IMR-90 (cell line): Measurements from ENCODE around the gene INSYN1. TPM values are rescaled to one million over a fixed set of nuclear protein-coding genes. Genes with fewer than 3 reads are reported as not detected.

Source experiments
- ATAC-seq: fragments of 200-7000 bp; cut with Tn5 transposase; 2 replicates; pipeline ENCODE4 v1.9.1; 2020; ENCODE audit warnings: low read depth, mild to moderate bottlenecking, moderate library complexity
- BruUV-seq: library from RNA; stranded (reverse); fragments of 400-500 nt; replicated peaks from 2 replicates; lab custom pipeline; 2021; lab: Mats Ljungman, UMichigan
- CTCF ChIA-PET: fragments of 300-600 bp; formaldehyde crosslinking; extraction: SDS; loops from one replicate; lab custom pipeline; 2021; ENCODE audit warnings: antibody characterized with exemption; lab: Yijun Ruan, JAX
- POLR2A ChIA-PET: fragments of 300-600 bp; sonication (Branson Sonifier 250); formaldehyde crosslinking; loops from one replicate; lab custom pipeline; 2022; ENCODE audit warnings: antibody characterized with exemption; ENCODE audit not compliant: unreplicated experiment; lab: Charles Lee
- DNase-seq: peaks from one replicate; pipeline ENCODE4 v3.0.0; 2013
- H2AFZ ChIP-seq: replicated peaks from 2 replicates; pipeline ENCODE3; 2013; ENCODE audit warnings: low read length, mild to moderate bottlenecking; ENCODE audit not compliant: poor library complexity
- H2AK5ac ChIP-seq: 2 replicates; pipeline ENCODE4 v1.6.1; 2013; ENCODE audit warnings: low read depth, low read length, inconsistent platforms
- H2AK9ac ChIP-seq: replicated peaks from 2 replicates; pipeline ENCODE3; 2013; ENCODE audit warnings: mild to moderate bottlenecking, low read depth, low read length, moderate library complexity; ENCODE audit not compliant: poor library complexity
- H2BK120ac ChIP-seq: 2 replicates; pipeline ENCODE4 v1.6.1; 2013; ENCODE audit warnings: low read depth, low read length, inconsistent platforms
- H2BK15ac ChIP-seq: 3 replicates; pipeline ENCODE4 v1.6.1; 2013; ENCODE audit warnings: low read depth, low read length, inconsistent platforms
- H2BK20ac ChIP-seq: 2 replicates; pipeline ENCODE4 v1.6.1; 2013; ENCODE audit warnings: low read depth, mild to moderate bottlenecking, inconsistent platforms, low read length, moderate library complexity
- H2BK5ac ChIP-seq: 2 replicates; pipeline ENCODE4 v1.6.1; 2013; ENCODE audit warnings: mild to moderate bottlenecking, low read depth, low read length, inconsistent platforms; ENCODE audit not compliant: poor library complexity, severe bottlenecking
- H3K14ac ChIP-seq: replicated peaks from 2 replicates; pipeline ENCODE4 v1.6.1; 2013; ENCODE audit warnings: low read depth, low read length, inconsistent platforms
- H3K18ac ChIP-seq: 2 replicates; pipeline ENCODE4 v1.6.1; 2013; ENCODE audit warnings: low read depth, low read length, control low read depth
- H3K23ac ChIP-seq: 2 replicates; pipeline ENCODE4 v1.6.1; 2013; ENCODE audit warnings: low read depth, low read length, inconsistent platforms
- H3K27ac ChIP-seq: 2 replicates; pipeline ENCODE4 v1.5.1; 2013; ENCODE audit warnings: mild to moderate bottlenecking, control low read depth, low read length; ENCODE audit not compliant: insufficient read depth
- H3K27me3 ChIP-seq: 2 replicates; pipeline ENCODE4 v1.6.1; 2013; ENCODE audit warnings: low read length; ENCODE audit not compliant: control insufficient read depth, insufficient read depth
- H3K36me3 ChIP-seq: 2 replicates; pipeline ENCODE4 v1.6.1; 2013; ENCODE audit warnings: low read length, mixed read lengths; ENCODE audit not compliant: control insufficient read depth, insufficient read depth
- H3K4ac ChIP-seq: 2 replicates; pipeline ENCODE4 v1.6.1; 2013; ENCODE audit warnings: low read depth, low read length, inconsistent platforms
- H3K4me1 ChIP-seq: 2 replicates; pipeline ENCODE4 v1.6.1; 2013; ENCODE audit warnings: low read length, mixed read lengths; ENCODE audit not compliant: control insufficient read depth, insufficient read depth
- H3K4me2 ChIP-seq: 2 replicates; pipeline ENCODE4 v1.6.1; 2013; ENCODE audit warnings: low read depth, mild to moderate bottlenecking, control low read depth, low read length, moderate library complexity
- H3K4me3 ChIP-seq: 2 replicates; pipeline ENCODE4 v1.5.1; 2013; ENCODE audit warnings: low read depth, mild to moderate bottlenecking, control low read depth, low read length, moderate library complexity; ENCODE audit not compliant: insufficient read depth
- H3K56ac ChIP-seq: 2 replicates; pipeline ENCODE4 v1.6.1; 2013; ENCODE audit warnings: low read length, inconsistent platforms; ENCODE audit not compliant: insufficient read depth; ENCODE audit errors: extremely low read depth
- H3K79me1 ChIP-seq, 2 experiments: 2 replicates each; pipeline ENCODE4 v1.6.1; 2013; ENCODE audit warnings: low read length in 2 of 2, inconsistent platforms in 1 of 2, low read depth in 1 of 2
- H3K9ac ChIP-seq: 2 replicates; pipeline ENCODE4 v1.6.1; 2013; ENCODE audit warnings: low read depth, low read length, control low read depth
- H3K9me1 ChIP-seq: 2 replicates; pipeline ENCODE4 v1.6.1; 2013; ENCODE audit warnings: low read length, inconsistent platforms; ENCODE audit not compliant: insufficient read depth
- H3K9me3 ChIP-seq: 2 replicates; pipeline ENCODE4 v1.6.1; 2013; ENCODE audit warnings: low read length; ENCODE audit not compliant: control insufficient read depth, insufficient read depth
- H4K20me1 ChIP-seq: 2 replicates; pipeline ENCODE4 v1.6.1; 2013; ENCODE audit warnings: low read length, inconsistent platforms; ENCODE audit not compliant: insufficient read depth
- H4K5ac ChIP-seq: 2 replicates; pipeline ENCODE4 v1.6.1; 2013; ENCODE audit warnings: mild to moderate bottlenecking, low read depth, low read length, control low read depth
- H4K8ac ChIP-seq, 2 experiments: 2 replicates each; pipeline ENCODE4 v1.6.1; 2013; ENCODE audit warnings: low read depth in 2 of 2, low read length in 2 of 2, control low read depth in 1 of 2, inconsistent platforms in 1 of 2
- H4K91ac ChIP-seq: 2 replicates; pipeline ENCODE4 v1.6.1; 2013; ENCODE audit warnings: low read depth, low read length, inconsistent platforms; ENCODE audit not compliant: insufficient read depth
- BHLHE40 ChIP-seq: fragments of 150-350 bp; IDR thresholded peaks from 2 replicates; pipeline ENCODE4 v1.6.1; 2016; ENCODE audit warnings: mild to moderate bottlenecking, low read depth, low read length
- CEBPB ChIP-seq: IDR thresholded peaks from 2 replicates; pipeline ENCODE4 v1.6.1; 2012; ENCODE audit warnings: low read depth, low read length, improper control_type of control experiment
- CHD1 ChIP-seq: IDR thresholded peaks from 2 replicates; pipeline ENCODE4 v1.6.1; 2012; ENCODE audit warnings: low read depth, low read length, improper control_type of control experiment
- MXI1 ChIP-seq: IDR thresholded peaks from 2 replicates; pipeline ENCODE4 v1.6.1; 2012; ENCODE audit warnings: low read depth, mild to moderate bottlenecking, low read length, moderate library complexity, borderline replicate concordance
- POLR2A ChIP-seq: IDR thresholded peaks from 2 replicates; pipeline ENCODE4 v1.6.1; 2012; ENCODE audit warnings: mild to moderate bottlenecking, low read depth, low read length
- RAD21 ChIP-seq: IDR thresholded peaks from 2 replicates; pipeline ENCODE4 v1.6.1; 2012; ENCODE audit warnings: low read length, improper control_type of control experiment
- RCOR1 ChIP-seq: IDR thresholded peaks from 2 replicates; pipeline ENCODE4 v1.6.1; 2012; ENCODE audit warnings: mild to moderate bottlenecking, low read length, improper control_type of control experiment; ENCODE audit not compliant: insufficient replicate concordance
- SMC3 ChIP-seq: fragments of 150-350 bp; IDR thresholded peaks from 2 replicates; pipeline ENCODE4 v1.6.1; 2016; ENCODE audit warnings: low read depth, mild to moderate bottlenecking, antibody characterized with exemption, low read length, moderate library complexity
- WGBS, 2 experiments: methylation state at CpG; one replicate each; pipeline versions ENCODE4 v1.1.5 to v1.1.7; 2013; ENCODE audit warnings: missing lambda C conversion rate in 2 of 2; ENCODE audit not compliant: insufficient read length in 1 of 2; ENCODE audit errors: extremely low coverage in 2 of 2; 5-methylcytosine and 5-hydroxymethylcytosine counted together
- dilution Hi-C: fragments of 300-500 bp; cut with HindIII; formaldehyde crosslinking; loops from one replicate; pipeline ENCODE4 v1.14.3; 2018; ENCODE audit warnings: low sequenced_read_pairs; ENCODE audit not compliant: unreplicated experiment
- in situ Hi-C: fragments of 300-500 bp; cut with MboI; formaldehyde crosslinking; loops from 3 replicates; pipeline ENCODE4 v1.14.3; 2019; ENCODE audit warnings: low sequenced_read_pairs, inconsistent platforms, mixed read lengths
- intact Hi-C: fragments of 100-400 bp; cut with micrococcal nuclease; formaldehyde crosslinking; loops from 2 replicates; pipeline ENCODE4 v1.10.0; 2022
- polyA plus RNA-seq, 3 experiments: library from polyadenylated mRNA; depleted of rRNA; stranded (reverse); fragments of >200 nt; gene quantifications; 2 replicates each; pipeline ENCODE4 v1.2.3, GENCODE V29; 2012; ENCODE audit warnings: low replicate concordance in 1 of 3
- total RNA-seq: library from RNA; depleted of rRNA; stranded (reverse); fragments of >200 nt; gene quantifications from 2 replicates; pipeline ENCODE4 v1.2.3, GENCODE V29; 2012
- TF ChIP-seq, protein P1 (sequence below): fragments of 150-350 bp; IDR thresholded peaks from 2 replicates; pipeline ENCODE4 v1.6.1; 2017; ENCODE audit warnings: mild to moderate bottlenecking, antibody characterized with exemption, low read length, low read depth
- TF ChIP-seq, protein P2 (sequence below): conservative IDR thresholded peaks from 2 replicates; pipeline ENCODE4 v1.5.1; 2012; ENCODE audit warnings: mild to moderate bottlenecking, low read depth, low read length, improper control_type of control experiment

Gene INSYN1
- total and polyA plus RNA-seq, 2 of the 4 experiments (the other 2 are of a cell fraction) = 0.18 to 0.34 TPM

DNA sequence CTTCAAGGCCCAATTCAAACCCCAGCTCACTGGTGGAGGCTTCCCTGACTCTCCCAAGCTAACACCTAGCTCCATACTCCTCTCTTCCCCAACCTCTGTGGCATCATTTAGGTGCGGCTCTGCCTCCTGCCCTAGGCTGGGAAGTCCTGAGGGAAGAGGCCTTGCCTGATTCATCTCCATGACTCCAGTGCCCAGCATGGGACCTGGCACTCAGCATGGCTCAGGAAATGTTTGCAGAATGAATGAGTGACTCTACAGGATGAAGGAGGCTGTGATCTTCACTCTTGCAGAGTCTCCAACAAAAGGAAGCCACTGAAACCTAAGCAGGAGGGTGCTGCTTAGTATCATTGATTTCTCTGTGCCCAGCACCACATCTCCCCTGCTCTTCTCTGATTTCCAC, 34.5 kb upstream of the INSYN1 start:
- H3K4me3 ChIP-seq = no peak overlapping the region
- no peak overlapping the region for H2BK20ac ChIP-seq
- H3K9me3 ChIP-seq = 0 out of 2 replicates have a peak, but pooled peaks cover 2% of the 10 kb centered on the region
- no peak overlapping the region for H3K23ac ChIP-seq
- no peaks in the 10 kb centered on the region for H3K9me1 ChIP-seq
- no TSS peak for BruUV-seq
- dilution Hi-C loops (no loop called here), intact Hi-C loops (no loop called here), in situ Hi-C loops (no loop called here)
- no peak overlapping the region for H4K91ac ChIP-seq
- no peak for TF ChIP-seq RAD21
- TF ChIP-seq BHLHE40 = no peak
- TF ChIP-seq MXI1 = no peak
- TF ChIP-seq POLR2A = no peak
- no peak for TF ChIP-seq CEBPB
- TF ChIP-seq, protein P1, sequence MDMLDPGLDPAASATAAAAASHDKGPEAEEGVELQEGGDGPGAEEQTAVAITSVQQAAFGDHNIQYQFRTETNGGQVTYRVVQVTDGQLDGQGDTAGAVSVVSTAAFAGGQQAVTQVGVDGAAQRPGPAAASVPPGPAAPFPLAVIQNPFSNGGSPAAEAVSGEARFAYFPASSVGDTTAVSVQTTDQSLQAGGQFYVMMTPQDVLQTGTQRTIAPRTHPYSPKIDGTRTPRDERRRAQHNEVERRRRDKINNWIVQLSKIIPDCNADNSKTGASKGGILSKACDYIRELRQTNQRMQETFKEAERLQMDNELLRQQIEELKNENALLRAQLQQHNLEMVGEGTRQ = no peak
- TF ChIP-seq, protein P2, sequence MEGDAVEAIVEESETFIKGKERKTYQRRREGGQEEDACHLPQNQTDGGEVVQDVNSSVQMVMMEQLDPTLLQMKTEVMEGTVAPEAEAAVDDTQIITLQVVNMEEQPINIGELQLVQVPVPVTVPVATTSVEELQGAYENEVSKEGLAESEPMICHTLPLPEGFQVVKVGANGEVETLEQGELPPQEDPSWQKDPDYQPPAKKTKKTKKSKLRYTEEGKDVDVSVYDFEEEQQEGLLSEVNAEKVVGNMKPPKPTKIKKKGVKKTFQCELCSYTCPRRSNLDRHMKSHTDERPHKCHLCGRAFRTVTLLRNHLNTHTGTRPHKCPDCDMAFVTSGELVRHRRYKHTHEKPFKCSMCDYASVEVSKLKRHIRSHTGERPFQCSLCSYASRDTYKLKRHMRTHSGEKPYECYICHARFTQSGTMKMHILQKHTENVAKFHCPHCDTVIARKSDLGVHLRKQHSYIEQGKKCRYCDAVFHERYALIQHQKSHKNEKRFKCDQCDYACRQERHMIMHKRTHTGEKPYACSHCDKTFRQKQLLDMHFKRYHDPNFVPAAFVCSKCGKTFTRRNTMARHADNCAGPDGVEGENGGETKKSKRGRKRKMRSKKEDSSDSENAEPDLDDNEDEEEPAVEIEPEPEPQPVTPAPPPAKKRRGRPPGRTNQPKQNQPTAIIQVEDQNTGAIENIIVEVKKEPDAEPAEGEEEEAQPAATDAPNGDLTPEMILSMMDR = no peak
- TF ChIP-seq RCOR1 = no peak
- TF ChIP-seq CHD1 = no peak
- no peak for TF ChIP-seq SMC3
- peaks cover 77% of the 10 kb centered on the region for H3K27me3 ChIP-seq
- H3K4me2 ChIP-seq = no peak overlapping the region
- no peaks in the 10 kb centered on the region for H3K36me3 ChIP-seq
- no peak overlapping the region for H3K14ac ChIP-seq
- no peak overlapping the region for H4K8ac ChIP-seq
- no peaks in the 10 kb centered on the region for H4K20me1 ChIP-seq
- H3K79me1 ChIP-seq = no peaks in the 10 kb centered on the region
- H3K56ac ChIP-seq = no peak overlapping the region
- DNase-seq = no peak
- no peak overlapping the region for H2BK120ac ChIP-seq
- no peak overlapping the region for H3K18ac ChIP-seq
- H2AFZ ChIP-seq = no peak overlapping the region
- POLR2A ChIA-PET = no interaction called here
- CTCF ChIA-PET = no interaction called here
- H2BK15ac ChIP-seq = no peak overlapping the region
- H3K9ac ChIP-seq = no peak overlapping the region
- WGBS, 2 experiments = no CpG with 5 or more reads among the region's 1 CpG
- H3K4me1 ChIP-seq = no peaks in the 10 kb centered on the region
- no peak overlapping the region for H3K27ac ChIP-seq
- H4K5ac ChIP-seq = no peak overlapping the region
- no peak overlapping the region for H3K4ac ChIP-seq
- H2AK5ac ChIP-seq = no peak overlapping the region
- H2AK9ac ChIP-seq = no peak overlapping the region
- no peak overlapping the region for H2BK5ac ChIP-seq
- no peak for ATAC-seq
